Measurements from ENCODE around the gene SLC22A23. TPM values are rescaled to one million over a fixed set of nuclear protein-coding genes. Genes with fewer than 3 reads are reported as not detected.

The SLC22A23 gene
- total and polyA plus RNA-seq, 5 donors, result 2.3 to 6.4 (median 3.2) TPM

- Histone ChIP-seq H3K4me3 (ENCODE audit: low read length) (no peak overlapping the region), H3K27ac (ENCODE audit: low read length) (no peak overlapping the region), H3K4me1 (ENCODE audit: control insufficient read depth, insufficient read depth, low read length) (peaks cover 6% of the 10 kb centered on the region), H3K27me3 (ENCODE audit: control insufficient read depth, insufficient read depth) (no peaks in the 10 kb centered on the region), H3K9me3 (ENCODE audit: control insufficient read depth, low read length) (no peaks in the 10 kb centered on the region)
- intact Hi-C loops (cut with DNase I), result no loop called here
- WGBS, result 81% methylated on average over 9 of the region's 9 CpGs
- DNase-seq, result no peak
- no peak for ATAC-seq
Observed at GRCh38 chr6:3353213-3353903, 103.5 kb downstream of the SLC22A23 start.

- Histone ChIP-seq H3K27ac (ENCODE audit: low read length) (no peak overlapping the region), H3K27me3 (ENCODE audit: control insufficient read depth, insufficient read depth) (no peaks in the 10 kb centered on the region), H3K4me3 (ENCODE audit: low read length) (no peak overlapping the region), H3K4me1 (ENCODE audit: control insufficient read depth, insufficient read depth, low read length) (peaks cover 6% of the 10 kb centered on the region), H3K9me3 (ENCODE audit: control insufficient read depth, low read length) (no peaks in the 10 kb centered on the region)
- DNase-seq, result no peak
- intact Hi-C loops (cut with DNase I), result no loop called here
- 89% methylated on average over 9 of the region's 9 CpGs for WGBS
- no peak for ATAC-seq
Observed at GRCh38 chr6:3352678-3353077, 104.2 kb downstream of the SLC22A23 start.

- intact Hi-C loops (cut with DNase I), result no loop called here
- WGBS, result 94% methylated on average over 9 of the region's 9 CpGs
- Histone ChIP-seq H3K4me1 (ENCODE audit: control insufficient read depth, insufficient read depth, low read length) (peaks cover 6% of the 10 kb centered on the region), H3K27me3 (ENCODE audit: control insufficient read depth, insufficient read depth) (no peaks in the 10 kb centered on the region), H3K4me3 (ENCODE audit: low read length) (no peak overlapping the region), H3K9me3 (ENCODE audit: control insufficient read depth, low read length) (no peaks in the 10 kb centered on the region), H3K27ac (ENCODE audit: low read length) (no peak overlapping the region)
- ATAC-seq (no peak), DNase-seq (no peak)
Observed at GRCh38 chr6:3351829-3352524, 104.9 kb downstream of the SLC22A23 start.

- 60% methylated on average over 15 of the region's 15 CpGs for WGBS
- no peak overlapping the region for H3K27ac ChIP-seq (ENCODE audit: low read length)
- intact Hi-C loops (cut with DNase I), result no loop called here
- H3K4me1 ChIP-seq (ENCODE audit: control insufficient read depth, insufficient read depth, low read length), result peaks cover 1% of the 10 kb centered on the region
- H3K4me3 ChIP-seq (ENCODE audit: low read length), result no peak overlapping the region
- ATAC-seq (peak in 1 of 2 donors; percentile 18), DNase-seq (no peak)
- H3K27me3 ChIP-seq (ENCODE audit: control insufficient read depth, insufficient read depth), result no peaks in the 10 kb centered on the region
- H3K9me3 ChIP-seq (ENCODE audit: control insufficient read depth, low read length), result no peaks in the 10 kb centered on the region
Observed at GRCh38 chr6:3351105-3351676, 105.7 kb downstream of the SLC22A23 start.

- intact Hi-C loops (cut with DNase I), result no loop called here
- no peaks in the 10 kb centered on the region for H3K9me3 ChIP-seq (ENCODE audit: control insufficient read depth, low read length)
- H3K4me3 ChIP-seq (ENCODE audit: low read length), result no peak overlapping the region
- H3K27me3 ChIP-seq (ENCODE audit: control insufficient read depth, insufficient read depth), result no peaks in the 10 kb centered on the region
- H3K27ac ChIP-seq (ENCODE audit: low read length), result no peak overlapping the region
- DNase-seq, result no peak
- no peak for ATAC-seq
- 62% methylated on average over 8 of the region's 8 CpGs for WGBS
- H3K4me1 ChIP-seq (ENCODE audit: control insufficient read depth, insufficient read depth, low read length), result peaks cover 3% of the 10 kb centered on the region
Observed at GRCh38 chr6:3350252-3350796, 106.5 kb downstream of the SLC22A23 start.

- WGBS, result 90% methylated on average over 8 of the region's 8 CpGs
- no peak for ATAC-seq
- no peak for DNase-seq
- H3K4me1 ChIP-seq (ENCODE audit: control insufficient read depth, insufficient read depth, low read length), result peaks cover 3% of the 10 kb centered on the region
- intact Hi-C loops (cut with DNase I), result no loop called here
- H3K27me3 ChIP-seq (ENCODE audit: control insufficient read depth, insufficient read depth), result no peaks in the 10 kb centered on the region
- no peak overlapping the region for H3K4me3 ChIP-seq (ENCODE audit: low read length)
- H3K9me3 ChIP-seq (ENCODE audit: control insufficient read depth, low read length), result no peaks in the 10 kb centered on the region
- H3K27ac ChIP-seq (ENCODE audit: low read length), result no peak overlapping the region
Observed at GRCh38 chr6:3349388-3350251, 107.2 kb downstream of the SLC22A23 start.

GRCh38 chr6:3348821-3349220 lies 108.0 kb downstream of the SLC22A23 start:
- intact Hi-C loops (cut with DNase I), result no loop called here
- Histone ChIP-seq H3K4me1 (ENCODE audit: control insufficient read depth, insufficient read depth, low read length) (peaks cover 3% of the 10 kb centered on the region), H3K9me3 (ENCODE audit: control insufficient read depth, low read length) (no peaks in the 10 kb centered on the region), H3K27ac (ENCODE audit: low read length) (no peak overlapping the region), H3K27me3 (ENCODE audit: control insufficient read depth, insufficient read depth) (no peaks in the 10 kb centered on the region), H3K4me3 (ENCODE audit: low read length) (no peak overlapping the region)
- no peak for DNase-seq
- 87% methylated on average over 7 of the region's 7 CpGs for WGBS
- no peak for ATAC-seq

GRCh38 chr6:3347826-3348225 lies 109.0 kb downstream of the SLC22A23 start:
- H3K27me3 ChIP-seq (ENCODE audit: control insufficient read depth, insufficient read depth), result no peaks in the 10 kb centered on the region
- peaks cover 3% of the 10 kb centered on the region for H3K4me1 ChIP-seq (ENCODE audit: control insufficient read depth, insufficient read depth, low read length)
- no peak for DNase-seq
- H3K9me3 ChIP-seq (ENCODE audit: control insufficient read depth, low read length), result no peaks in the 10 kb centered on the region
- no peak overlapping the region for H3K27ac ChIP-seq (ENCODE audit: low read length)
- intact Hi-C loops (cut with DNase I), result no loop called here
- 96% methylated on average over 7 of the region's 7 CpGs for WGBS
- no peak for ATAC-seq
- no peak overlapping the region for H3K4me3 ChIP-seq (ENCODE audit: low read length)

GRCh38 chr6:3347247-3347646 lies 109.6 kb downstream of the SLC22A23 start:
- Histone ChIP-seq H3K4me1 (ENCODE audit: control insufficient read depth, insufficient read depth, low read length) (peaks cover 3% of the 10 kb centered on the region), H3K9me3 (ENCODE audit: control insufficient read depth, low read length) (no peaks in the 10 kb centered on the region), H3K27me3 (ENCODE audit: control insufficient read depth, insufficient read depth) (no peaks in the 10 kb centered on the region), H3K4me3 (ENCODE audit: low read length) (no peak overlapping the region), H3K27ac (ENCODE audit: low read length) (no peak overlapping the region)
- no peak for DNase-seq
- WGBS, result 96% methylated on average over 7 of the region's 7 CpGs
- intact Hi-C loops (cut with DNase I), result no loop called here
- ATAC-seq, result no peak

GRCh38 chr6:3346476-3346875 lies 110.4 kb downstream of the SLC22A23 start:
- DNase-seq, result no peak
- Histone ChIP-seq H3K4me1 (ENCODE audit: control insufficient read depth, insufficient read depth, low read length) (peaks cover 3% of the 10 kb centered on the region), H3K9me3 (ENCODE audit: control insufficient read depth, low read length) (no peaks in the 10 kb centered on the region), H3K4me3 (ENCODE audit: low read length) (no peak overlapping the region), H3K27ac (ENCODE audit: low read length) (no peak overlapping the region), H3K27me3 (ENCODE audit: control insufficient read depth, insufficient read depth) (no peaks in the 10 kb centered on the region)
- no peak for ATAC-seq
- intact Hi-C loops (cut with DNase I), result no loop called here
- WGBS, result 85% methylated on average over 2 of the region's 2 CpGs

Data from right cardiac atrium (tissue), 5 donors.